ENCODE measurements around the gene MEG3.
"Not testable (repeated sequence)": the region's sequence is repeated elsewhere in the genome, so short reads cannot be mapped to it uniquely, and the experiment has no call there.

The MEG3 gene

DNA sequence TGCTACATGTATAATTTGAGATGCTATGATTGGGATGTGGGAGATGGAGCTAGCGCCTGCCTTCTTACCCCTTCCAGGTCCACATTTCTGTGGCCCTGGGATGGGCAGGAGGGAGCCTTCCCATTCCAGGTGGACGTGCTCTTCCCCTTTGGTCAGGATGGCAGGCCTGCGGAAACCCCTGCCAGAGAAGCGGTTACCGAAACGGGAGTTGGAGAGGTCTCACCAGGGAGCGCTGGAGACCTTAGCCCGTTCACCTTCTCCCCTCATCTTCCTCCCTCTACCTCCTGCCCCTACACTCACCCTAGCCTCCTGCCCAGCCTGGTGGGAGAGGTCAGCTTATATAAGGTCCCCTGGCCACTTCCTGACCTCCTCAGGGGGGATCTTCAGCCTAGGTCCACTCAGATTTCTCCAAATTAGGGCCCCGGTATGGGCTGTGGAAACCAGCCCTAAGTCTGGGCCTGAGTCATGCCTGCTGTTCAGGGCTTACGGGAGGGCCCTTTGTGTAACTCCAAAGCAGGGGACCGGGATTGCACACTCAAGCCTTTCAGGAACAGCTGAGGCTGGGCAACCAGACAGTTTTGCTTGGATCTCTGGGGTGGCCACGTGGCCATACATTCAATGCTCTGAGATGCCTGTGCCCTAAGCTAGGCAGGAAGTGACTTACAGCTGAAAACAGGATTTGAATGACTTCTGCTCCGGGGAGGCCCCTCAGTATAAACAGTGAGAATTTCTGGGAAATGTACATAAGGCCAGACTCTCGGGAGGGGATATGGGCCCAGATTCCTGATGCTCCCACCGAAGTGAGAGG, 10.2 kb upstream of the MEG3 start:
- DNase-seq (ENCODE audit: low read depth in 2 of 2) = no peak

DNA sequence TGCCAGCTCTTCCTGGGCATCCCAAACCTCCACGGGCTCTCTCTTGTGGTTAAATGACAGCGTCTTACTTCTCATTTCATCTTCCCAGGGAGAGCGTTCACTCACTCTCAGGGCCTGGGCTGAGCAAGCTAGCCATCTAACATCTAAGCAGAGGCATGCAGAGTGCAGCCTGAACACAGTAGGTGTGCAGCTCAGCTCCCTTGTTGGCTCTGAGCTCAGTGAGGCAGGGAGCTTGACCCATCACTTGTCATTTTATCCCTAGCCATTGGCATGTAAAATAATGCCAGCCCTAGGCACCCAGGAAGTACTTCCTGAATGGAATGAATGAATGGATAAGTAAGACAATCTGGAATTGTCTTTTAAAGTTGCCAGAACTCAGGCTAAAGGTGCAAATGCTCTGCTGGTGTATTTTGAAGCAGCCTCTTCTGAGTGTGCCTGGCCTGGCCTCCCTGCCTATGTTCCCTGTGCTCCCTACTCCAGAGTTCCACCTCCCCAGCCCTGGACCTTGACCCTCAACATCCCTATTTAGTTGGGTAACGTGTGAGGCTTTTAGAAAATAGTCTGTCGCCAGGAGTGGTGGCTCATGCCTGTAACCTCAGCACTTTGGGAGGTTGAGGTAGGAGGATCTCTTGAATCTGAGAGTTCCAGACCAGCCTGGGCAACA, 9.5 kb upstream of the MEG3 start:
- no peak for DNase-seq (ENCODE audit: low read depth in 2 of 2)

DNA sequence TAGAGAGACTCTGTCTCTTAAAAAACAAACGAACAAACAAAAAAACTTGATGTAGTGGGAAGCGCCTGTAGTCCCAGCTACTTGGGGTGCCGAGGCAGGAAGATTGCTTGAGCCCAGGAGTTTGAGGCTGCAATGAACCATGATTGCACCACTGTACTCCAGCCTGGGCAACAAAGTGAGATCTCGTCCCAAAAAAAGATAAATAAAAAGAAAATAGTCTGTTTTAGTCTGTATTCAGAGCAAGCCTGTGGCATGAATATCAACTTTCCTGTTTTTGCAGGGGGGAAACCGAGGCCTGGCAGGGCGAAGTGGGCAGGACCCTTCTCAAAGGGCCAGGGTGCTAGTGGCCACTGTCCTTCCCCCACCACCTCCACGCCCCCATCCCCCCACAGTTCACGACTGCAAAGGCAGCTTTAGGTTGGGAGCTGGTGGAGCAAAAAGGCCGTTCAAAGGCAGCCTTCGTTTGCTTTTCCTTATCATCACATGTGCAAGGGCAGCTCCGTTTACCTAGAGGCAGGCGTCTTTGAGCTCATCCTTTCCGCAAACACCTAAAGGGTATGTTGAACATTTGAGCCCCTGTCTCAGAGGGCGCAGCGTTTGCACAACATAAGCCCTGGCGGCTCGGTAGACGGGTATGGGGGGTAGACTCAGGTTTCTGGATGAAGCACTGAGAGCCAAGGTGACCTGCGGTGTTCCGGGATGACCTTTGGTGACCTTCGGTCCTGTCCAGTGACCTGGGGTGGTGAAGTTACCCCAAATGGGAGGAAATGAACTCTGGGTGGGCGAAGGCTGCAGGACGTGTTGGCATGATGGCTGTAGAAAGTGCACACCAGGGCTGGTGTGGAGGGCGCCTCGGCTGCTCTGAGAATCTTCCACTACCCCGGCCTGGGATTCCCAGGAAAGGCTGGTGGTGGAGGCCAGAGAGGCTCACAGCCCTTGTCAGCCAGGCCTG, 8.7 kb upstream of the MEG3 start:
- no peak for DNase-seq (ENCODE audit: low read depth in 2 of 2)

DNA sequence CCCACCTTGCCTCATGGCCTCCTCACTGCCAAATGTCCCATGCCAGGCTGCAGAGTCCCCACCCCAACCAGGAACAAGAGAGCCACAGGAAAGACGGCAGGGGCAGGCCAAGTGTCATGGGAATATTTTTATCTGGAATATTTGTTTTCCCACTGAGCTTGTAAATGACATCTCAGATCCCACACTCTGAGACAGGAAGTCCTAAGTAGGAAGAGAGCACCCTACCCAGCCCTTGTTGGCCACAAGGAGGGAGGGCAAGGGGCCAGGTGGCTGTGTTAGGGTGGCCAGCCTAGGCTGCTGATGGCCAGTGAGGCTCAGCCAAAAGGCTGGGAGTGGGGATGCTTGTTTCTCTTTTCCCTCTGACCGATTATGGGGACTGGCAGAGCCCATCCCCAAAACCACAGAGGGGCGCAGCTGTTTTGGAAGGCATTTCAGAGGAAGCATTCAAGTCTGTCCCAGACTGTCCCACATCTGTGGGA, 7.7 kb upstream of the MEG3 start:
- DNase-seq (ENCODE audit: low read depth in 2 of 2) = no peak

DNA sequence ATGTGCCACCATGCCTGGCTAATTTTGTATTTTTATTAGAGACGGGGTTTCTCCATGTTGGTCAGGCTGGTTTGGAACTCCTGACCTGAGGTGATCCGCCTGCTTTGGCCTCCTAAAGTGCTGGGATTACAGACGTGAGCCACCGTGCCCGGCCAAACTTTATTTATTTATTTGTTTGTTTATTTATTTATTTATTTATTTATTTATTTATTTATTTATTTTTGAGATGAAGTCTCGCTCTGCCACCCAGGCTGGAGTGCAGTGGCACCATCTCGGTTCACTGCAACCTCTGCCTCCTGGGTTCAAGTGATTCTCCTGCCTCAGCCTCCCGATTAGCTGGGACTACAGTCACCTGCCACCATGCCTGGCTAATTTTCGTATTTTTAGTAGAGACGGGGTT, 7.0 kb upstream of the MEG3 start:
- not testable (repeated sequence) for DNase-seq (ENCODE audit: low read depth in 2 of 2)

DNA sequence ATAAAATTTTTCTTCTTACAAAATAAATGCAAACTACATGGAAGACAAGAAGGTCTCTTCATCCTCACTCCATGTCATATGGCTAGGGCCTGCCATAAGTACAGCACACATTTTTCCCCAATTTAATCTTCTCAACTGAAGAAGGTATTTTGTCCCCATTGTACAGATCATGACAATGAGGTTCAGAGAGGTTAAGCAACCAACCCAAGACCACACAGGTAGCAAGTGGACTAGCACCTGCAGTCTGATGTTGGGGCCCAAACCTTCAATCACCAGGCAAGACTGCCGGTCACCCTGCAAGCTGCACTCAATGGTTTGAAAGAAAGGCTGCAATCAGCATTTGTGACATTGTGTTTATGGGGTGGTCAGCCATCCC, 6.5 kb upstream of the MEG3 start:
- no peak for DNase-seq (ENCODE audit: low read depth in 2 of 2)

DNA sequence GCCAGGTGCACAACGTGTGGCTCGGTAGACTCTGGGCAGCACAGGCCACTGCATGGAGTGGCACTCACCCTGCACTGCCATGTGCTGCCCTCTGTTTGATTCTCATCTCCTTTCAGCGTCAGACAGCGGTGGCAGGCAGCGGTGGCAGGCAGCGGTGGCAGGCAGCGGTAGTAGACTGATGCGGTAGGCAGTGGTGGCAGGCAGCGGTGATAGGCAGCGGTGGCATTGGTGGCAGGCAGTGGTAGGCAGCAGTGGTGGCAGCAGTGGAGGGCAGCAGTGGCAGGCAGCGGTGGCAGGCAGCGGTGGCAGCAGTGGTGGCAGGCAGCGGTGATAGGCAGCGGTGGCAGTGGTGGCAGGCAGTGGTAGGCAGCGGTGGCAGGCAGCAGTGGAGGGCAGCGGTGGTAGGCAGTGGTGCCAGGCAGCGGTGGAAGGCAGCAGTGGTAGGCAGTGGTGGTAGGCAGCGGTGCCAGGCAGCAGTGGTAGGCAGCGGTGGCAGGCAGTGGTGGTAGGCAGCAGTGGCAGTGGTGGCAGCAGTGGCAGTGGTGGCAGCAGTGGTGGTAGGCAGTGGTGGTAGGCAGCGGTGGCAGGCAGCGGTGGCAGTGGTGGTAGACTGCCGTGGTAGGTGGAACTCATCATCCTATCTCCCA, 6.0 kb upstream of the MEG3 start:
- no peak for DNase-seq (ENCODE audit: low read depth in 2 of 2)

DNA sequence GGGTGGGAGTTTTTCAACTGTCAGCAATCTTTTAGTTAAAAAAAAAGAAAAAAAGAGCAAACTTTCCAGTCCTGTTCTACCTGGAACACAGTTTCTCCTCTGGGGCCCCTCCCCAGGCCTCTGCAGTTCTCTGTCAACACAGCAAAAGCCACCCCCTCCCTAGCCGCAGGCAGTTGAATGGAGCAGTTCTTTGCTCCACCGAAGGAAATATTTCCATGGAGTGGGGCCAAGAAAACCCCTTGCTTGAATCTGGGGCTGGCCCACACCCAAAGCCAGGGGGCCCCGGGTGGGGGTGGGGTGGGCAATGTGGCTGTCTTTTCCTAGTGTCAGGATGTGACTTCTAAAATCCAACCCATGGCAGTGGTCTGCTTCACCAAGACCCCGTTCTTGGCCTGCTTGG, 5.0 kb upstream of the MEG3 start:
- DNase-seq (ENCODE audit: low read depth in 2 of 2) = no peak

DNA sequence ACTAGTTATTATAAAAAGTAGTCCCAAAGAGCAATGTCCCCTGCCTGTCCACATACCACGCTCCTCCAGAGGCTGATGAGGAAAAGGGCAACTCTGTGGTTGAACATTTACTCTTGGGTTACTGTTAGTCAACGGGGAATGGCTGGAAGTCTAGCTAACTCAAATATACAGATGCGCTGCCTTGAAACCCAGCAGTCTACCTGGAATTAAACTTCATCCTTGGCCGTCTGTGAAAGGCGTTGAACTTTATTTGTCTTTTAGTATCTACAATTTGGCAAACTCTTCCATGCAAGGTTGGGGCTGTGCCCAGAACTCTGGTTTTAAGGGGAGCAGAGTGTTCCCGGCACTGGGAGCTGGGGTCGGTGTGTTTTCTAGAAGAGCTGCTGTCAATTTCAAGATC, 3.9 kb upstream of the MEG3 start:
- no peak for DNase-seq (ENCODE audit: low read depth in 2 of 2)

DNA sequence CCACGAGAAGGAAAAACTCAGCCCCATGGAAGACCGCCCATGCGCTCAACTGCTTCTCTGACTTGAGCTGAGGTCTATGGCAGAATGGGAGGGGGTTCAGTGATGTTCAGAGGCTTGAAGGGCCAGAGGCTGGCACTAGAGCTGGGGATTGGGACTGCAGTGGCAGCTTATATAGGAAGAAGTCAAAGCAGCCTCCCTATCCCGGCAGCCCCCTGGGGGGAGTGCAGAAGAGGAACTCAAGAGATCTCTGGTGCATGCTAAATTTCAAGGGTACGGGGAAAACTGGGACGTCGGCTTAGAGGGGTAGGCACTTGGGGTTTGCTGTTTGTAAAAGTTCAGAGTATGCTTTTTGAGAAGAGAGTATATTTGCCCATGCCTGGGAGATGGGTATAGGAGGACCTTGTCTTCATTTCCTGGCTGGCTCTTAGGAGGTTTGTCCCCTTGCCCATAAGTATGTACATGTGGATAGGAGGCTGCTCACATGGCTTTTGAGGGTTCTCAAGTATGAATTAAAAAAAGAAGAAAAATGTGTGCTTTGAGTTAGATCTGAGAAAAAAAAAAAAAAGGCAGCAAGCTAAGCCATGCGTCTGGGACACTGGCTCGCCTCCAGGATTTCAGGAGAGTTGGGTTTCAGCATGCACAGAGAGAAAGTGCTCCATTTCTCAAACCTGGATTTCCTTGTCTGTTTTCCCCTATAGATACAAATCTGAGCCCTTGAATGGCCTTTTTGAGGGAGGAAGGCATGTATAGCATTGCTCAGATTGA, 3.2 kb upstream of the MEG3 start:
- no peak for DNase-seq (ENCODE audit: low read depth in 2 of 2)

DNA sequence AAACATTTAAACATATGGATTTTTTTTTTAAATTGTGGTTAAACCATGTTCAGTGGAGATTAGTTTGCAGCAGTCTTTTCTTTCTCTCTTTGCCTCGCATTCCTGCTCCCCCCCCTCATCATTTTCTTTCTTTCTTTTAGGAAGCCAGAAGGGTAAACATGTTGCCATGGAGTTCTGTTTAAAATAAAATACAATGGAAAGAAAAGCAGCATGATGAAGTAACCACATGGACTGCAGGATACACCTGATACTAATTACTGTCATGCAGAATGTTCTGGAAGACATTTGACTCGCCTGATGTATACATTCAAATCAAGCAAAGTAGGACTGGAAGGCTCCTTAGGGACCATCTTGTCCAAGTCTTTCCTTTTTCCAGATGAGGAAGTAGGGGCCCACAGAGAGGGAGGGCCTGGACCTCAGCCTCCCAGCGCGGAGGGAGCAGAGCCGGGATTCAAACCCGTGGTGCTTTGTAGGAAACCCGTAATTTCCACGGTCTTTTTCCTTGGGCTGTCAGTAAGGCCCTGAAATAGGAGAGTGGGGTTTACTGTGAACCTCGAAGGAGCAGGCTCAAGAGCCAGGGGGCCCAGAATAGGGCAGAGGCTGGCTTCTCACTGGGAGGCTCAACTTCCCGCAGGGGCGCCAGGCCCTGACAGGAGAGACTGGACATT, 2.4 kb upstream of the MEG3 start:
- DNase-seq (ENCODE audit: low read depth in 2 of 2) = no peak

DNA sequence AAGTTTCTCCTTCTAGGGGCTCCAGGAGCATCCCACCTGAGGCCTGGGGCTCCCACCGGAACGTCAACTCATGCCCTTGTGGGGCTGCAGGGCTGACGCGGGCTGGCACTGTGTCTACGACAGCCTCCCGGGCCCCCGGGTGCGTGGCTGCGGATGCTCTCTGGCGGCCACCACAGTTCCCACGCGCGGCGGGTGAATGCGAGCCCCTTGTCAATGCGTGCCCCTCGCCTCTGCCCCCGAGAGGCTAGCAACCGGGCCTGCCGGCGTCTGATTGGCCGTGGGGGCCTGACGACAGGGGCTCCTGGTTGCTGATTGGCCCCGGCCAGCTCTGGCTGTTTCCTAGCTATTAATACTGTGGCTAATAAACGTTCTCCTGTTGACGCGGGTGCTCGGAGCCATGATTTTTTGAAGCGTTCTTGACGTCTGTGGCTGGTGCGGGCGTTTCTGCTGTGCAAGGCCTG, 1.8 kb upstream of the MEG3 start:
- DNase-seq (ENCODE audit: low read depth in 2 of 2) = no peak

DNA sequence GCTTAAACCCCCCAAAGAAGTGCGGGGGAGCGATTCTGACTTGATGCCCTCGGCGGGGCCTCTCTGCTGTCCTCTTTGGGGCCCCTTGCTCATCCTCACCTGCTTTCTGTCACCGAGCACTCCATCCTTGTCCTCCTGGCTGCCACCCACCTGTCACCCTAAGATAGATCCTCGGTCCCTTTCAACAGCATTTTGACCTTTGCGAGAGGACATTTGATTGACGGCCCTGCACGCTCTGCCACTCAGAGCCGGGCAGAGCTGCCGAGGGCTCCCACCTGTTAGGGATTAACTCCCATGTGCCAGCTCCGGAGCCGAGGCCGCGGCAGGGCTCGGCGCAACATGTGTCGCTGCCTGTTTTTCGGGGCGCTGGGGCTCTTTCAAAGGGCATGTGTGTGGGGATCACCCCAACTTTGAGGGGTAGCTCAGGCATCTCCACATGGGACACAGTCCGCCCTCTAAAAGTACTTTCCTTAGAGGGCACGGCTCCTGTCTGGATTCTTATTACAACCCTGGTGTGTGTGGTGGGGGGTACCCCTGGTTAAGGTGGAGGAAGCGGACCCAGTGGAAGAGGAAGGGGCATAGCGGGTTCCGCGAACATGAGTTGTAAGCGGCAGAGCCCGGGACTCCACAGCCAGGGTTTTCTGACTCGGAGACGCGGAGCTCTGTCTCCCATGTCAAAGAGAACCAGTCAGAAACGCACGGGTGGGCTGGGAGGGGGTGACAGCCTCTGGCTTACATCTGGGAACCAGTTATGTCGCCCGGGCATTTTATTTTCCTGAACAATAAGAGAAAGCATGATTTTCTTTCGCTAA, 811 bp upstream of the MEG3 start:
- DNase-seq (ENCODE audit: low read depth in 2 of 2) = no peak

DNA sequence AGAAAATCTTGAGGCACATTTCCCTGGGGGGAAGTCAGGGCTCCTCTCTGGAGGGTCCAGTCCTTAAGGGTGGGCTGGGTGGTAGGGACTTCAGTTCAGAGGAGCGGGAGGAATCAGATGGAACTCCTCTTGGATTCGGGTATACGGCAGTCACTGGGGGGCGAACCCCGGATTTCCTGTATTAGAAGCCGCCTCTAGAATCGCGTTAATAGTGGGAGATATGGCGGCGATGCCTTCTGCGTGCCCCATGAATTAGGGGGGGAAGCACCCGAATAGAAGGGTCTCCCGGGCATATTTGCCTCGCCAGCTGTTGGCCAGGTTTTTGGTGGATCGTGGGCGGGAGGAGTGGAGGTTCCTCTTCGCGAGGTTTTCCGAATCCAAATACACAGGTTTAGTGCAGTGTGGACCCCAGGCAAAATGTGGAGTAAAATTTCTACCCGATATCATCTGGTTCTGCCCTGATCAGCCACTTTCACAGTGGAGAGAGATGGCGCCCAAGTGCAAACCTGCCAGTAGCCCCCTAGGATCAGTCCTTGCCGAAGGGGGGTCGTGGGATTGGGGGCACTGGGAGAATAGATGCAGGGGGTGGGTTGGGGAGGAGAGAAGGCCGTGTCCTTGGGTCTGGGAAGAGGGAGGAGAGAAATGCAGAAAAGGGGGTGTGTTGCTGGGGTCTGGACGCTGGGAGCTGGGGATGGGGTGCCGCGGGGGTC, 628 bp downstream of the MEG3 start:
- DNase-seq (ENCODE audit: low read depth in 2 of 2) = no peak

DNA sequence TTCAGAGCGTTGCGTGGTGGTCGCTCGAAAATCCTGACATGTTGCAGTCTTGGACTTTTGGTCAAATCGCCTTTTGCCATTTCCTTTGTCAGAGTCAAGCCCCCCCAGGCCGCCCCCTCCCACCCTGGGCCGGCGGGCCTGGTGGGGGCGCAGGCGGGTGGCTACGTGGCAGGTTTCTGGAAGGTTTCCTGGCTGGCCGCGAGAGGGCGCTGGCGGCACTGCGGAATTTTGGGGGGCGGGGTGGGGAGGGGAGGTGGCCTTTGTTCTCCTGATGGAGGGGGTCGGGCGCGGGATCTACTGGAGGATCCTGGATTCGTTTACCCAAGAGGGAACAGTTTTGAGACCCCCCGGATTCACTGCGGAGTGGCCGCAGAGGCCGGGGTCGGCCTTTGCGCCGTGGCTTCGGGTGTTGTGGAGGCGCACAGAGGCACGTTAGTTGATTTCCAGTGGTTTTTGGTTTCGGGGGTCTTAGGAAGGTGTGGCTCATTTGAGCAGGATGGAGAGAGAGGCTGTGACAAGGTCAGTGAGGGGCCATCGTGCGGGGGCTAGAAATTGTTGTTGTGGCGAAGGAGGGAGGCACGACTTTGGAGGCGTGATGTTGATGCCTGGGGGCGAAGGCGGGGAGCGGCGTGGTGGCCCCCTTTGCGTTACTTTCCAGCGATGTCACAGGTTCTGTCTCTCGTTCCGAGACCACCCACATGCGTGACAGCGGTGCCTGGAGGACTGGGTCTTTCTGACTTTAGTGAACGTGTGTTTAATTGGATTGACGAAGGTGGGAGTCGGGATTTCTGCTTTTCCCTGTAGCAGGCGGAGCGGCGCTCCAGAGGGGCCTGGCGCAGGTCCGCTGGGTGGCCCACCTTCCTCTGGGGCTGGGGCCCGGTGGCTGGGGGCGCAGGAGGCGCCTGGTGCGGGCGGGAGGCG, 1.4 kb downstream of the MEG3 start:
- no peak for DNase-seq (ENCODE audit: low read depth in 2 of 2)

DNA sequence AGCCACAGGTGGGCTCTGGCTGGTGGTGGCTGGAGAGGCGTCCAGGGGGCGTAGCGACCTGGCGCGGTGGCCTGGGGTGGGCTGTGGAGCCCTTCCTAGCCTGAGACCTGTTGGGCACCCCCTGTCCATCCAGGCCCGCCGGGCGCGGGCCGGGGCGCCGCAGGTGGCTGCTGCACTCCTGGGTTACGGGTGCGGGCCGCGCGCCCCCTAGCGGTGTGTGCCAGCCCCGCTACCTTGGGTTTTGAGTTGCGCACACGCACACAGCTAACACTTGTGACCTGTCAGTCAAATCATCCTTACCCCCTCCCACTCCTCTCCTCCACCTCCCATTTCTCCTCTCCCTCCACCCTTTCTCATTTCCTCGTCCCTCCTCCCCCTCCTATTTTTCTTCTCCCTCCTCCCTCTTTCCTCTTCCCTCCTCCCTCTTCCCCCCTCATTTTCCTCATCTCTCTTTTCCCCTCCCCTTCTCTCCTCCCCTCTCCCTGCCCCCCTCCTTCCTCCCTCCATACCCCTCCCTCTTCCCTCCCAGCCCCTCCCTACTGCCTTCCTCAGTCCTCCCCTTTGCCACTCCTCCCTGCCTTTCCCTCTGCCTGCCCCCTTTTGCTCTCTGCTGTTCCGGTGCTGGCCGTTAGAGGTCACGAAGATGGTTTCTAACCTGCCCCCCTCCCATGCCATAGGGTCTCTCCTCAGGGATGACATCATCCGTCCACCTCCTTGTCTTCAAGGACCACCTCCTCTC, 2.3 kb downstream of the MEG3 start:
- DNase-seq (ENCODE audit: low read depth in 2 of 2) = no peak

DNA sequence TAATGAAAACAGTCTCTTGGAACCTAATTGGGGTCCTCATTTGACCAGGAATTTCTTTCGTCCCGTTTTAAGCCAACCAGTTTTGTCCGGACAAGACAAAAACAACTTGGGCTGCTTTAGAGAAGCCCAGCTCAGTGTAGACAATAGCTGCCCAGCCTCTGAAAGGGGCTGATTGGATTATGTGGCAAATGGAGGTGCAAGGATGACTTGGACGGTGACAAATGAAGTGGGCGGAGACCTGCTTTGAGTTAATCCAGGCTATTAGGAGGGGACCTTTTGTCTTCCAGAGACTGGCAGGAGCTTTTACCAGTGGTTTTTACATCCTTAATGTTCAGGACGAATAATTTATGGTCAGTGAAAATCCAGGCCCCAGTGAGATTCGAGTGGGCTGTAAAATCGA, 4.8 kb downstream of the MEG3 start:
- DNase-seq (ENCODE audit: low read depth in 2 of 2) = no peak

Measured in activated CD4-positive, alpha-beta T cell treated with anti-CD3 and anti-CD28 coated beads for 24 hours (primary cell).